Measurements from ENCODE around the gene HABP2.

Gene HABP2

GRCh38 chr10:113589201-113589770 lies 36.4 kb downstream of the HABP2 start:
- FAIRE-seq (no peak), DNase-seq (ENCODE audit: extremely low spot score, insufficient read length, low read depth) (no peak)

- no peak for DNase-seq (ENCODE audit: extremely low spot score, insufficient read length, low read depth)
- FAIRE-seq = no peak
These were observed 37.7 kb downstream of the HABP2 start for GRCh38 chr10:113590581-113590980.

GRCh38 chr10:113592380-113592779 lies 39.5 kb downstream of the HABP2 start:
- FAIRE-seq (no peak), DNase-seq (ENCODE audit: extremely low spot score, insufficient read length, low read depth) (no peak)

- FAIRE-seq (no peak), DNase-seq (ENCODE audit: extremely low spot score, insufficient read length, low read depth) (no peak)
These were observed 41.8 kb downstream of the HABP2 start for GRCh38 chr10:113594652-113595051.

- no peak for DNase-seq (ENCODE audit: extremely low spot score, insufficient read length, low read depth)
- no peak for FAIRE-seq
These were observed 47.7 kb downstream of the HABP2 start for GRCh38 chr10:113600569-113600968.

- DNase-seq (ENCODE audit: extremely low spot score, insufficient read length, low read depth) (no peak), FAIRE-seq (no peak)
These were observed 50.4 kb downstream of the HABP2 start for GRCh38 chr10:113603057-113603777.

- FAIRE-seq (no peak), DNase-seq (ENCODE audit: extremely low spot score, insufficient read length, low read depth) (no peak)
These were observed 51.7 kb downstream of the HABP2 start for GRCh38 chr10:113604572-113604971.

- no peak for DNase-seq (ENCODE audit: extremely low spot score, insufficient read length, low read depth)
- FAIRE-seq = no peak
These were observed 52.6 kb downstream of the HABP2 start for GRCh38 chr10:113605268-113605978.

- DNase-seq (ENCODE audit: extremely low spot score, insufficient read length, low read depth) = no peak
These were observed 56.9 kb downstream of the HABP2 start for GRCh38 chr10:113609704-113610108.

GRCh38 chr10:113610631-113611601 lies 58.1 kb downstream of the HABP2 start:
- FAIRE-seq = no peak
- no peak for DNase-seq (ENCODE audit: extremely low spot score, insufficient read length, low read depth)

More at GRCh38 chr10:113609704-113610108, 56.9 kb downstream of the HABP2 start:
- no peak for FAIRE-seq

GRCh38 chr10:113612154-113612553 lies 59.3 kb downstream of the HABP2 start:
- FAIRE-seq (no peak), DNase-seq (ENCODE audit: extremely low spot score, insufficient read length, low read depth) (no peak)

- no peak for DNase-seq (ENCODE audit: extremely low spot score, insufficient read length, low read depth)
- no peak for FAIRE-seq
These were observed 60.6 kb downstream of the HABP2 start for GRCh38 chr10:113613427-113613826.

GRCh38 chr10:113613977-113614690 lies 61.3 kb downstream of the HABP2 start:
- DNase-seq (ENCODE audit: extremely low spot score, insufficient read length, low read depth) (no peak), FAIRE-seq (no peak)

- DNase-seq (ENCODE audit: extremely low spot score, insufficient read length, low read depth) (no peak), FAIRE-seq (no peak)
These were observed 63.6 kb downstream of the HABP2 start for GRCh38 chr10:113616244-113617074.

GRCh38 chr10:113617086-113617485 lies 64.2 kb downstream of the HABP2 start:
- FAIRE-seq = no peak
- no peak for DNase-seq (ENCODE audit: extremely low spot score, insufficient read length, low read depth)

GRCh38 chr10:113618338-113618737 lies 65.5 kb downstream of the HABP2 start:
- no peak for DNase-seq (ENCODE audit: extremely low spot score, insufficient read length, low read depth)
- no peak for FAIRE-seq

- FAIRE-seq (no peak), DNase-seq (ENCODE audit: extremely low spot score, insufficient read length, low read depth) (no peak)
These were observed 66.5 kb downstream of the HABP2 start for GRCh38 chr10:113619401-113619800.

- no peak for DNase-seq (ENCODE audit: extremely low spot score, insufficient read length, low read depth)
These were observed 67.7 kb downstream of the HABP2 start for GRCh38 chr10:113620511-113620910.

GRCh38 chr10:113620936-113621335 lies 68.1 kb downstream of the HABP2 start:
- DNase-seq (ENCODE audit: extremely low spot score, insufficient read length, low read depth) (no peak), FAIRE-seq (no peak)

More at GRCh38 chr10:113620511-113620910, 67.7 kb downstream of the HABP2 start:
- FAIRE-seq = no peak
